Neural cell (in vitro differentiated cells): ENCODE results near the gene CNTNAP5. TPM values are rescaled to one million over a fixed set of nuclear protein-coding genes. Genes with fewer than 3 reads are reported as not detected.

Source experiments
- H2AFZ ChIP-seq: fragments of 200-600, 300-800 bp; sonication (generic), shearing (Covaris generic); 2 replicates; pipeline ENCODE4 v1.6.0; 2014; ENCODE audit warnings: low read depth, mild to moderate bottlenecking, antibody characterized with exemption, low read length, moderate library complexity
- H3F3A ChIP-seq: fragments of 200-600 bp; shearing (Covaris generic); 2 replicates; pipeline ENCODE4 v1.6.1; 2016; ENCODE audit warnings: mild to moderate bottlenecking, moderate library complexity, mixed read lengths, antibody characterized with exemption, low read length; ENCODE audit not compliant: insufficient read depth, poor library complexity, severe bottlenecking
- H3K27ac ChIP-seq: fragments of 200-600, 300-800 bp; sonication (generic), shearing (Covaris generic); 2 replicates; pipeline ENCODE4 v1.5.1; 2014; ENCODE audit warnings: mild to moderate bottlenecking, low read length, moderate library complexity
- H3K27me3 ChIP-seq: fragments of 300-800, 200-600 bp; sonication (generic), shearing (Covaris generic); 2 replicates; pipeline ENCODE4 v1.6.0; 2014; ENCODE audit warnings: mild to moderate bottlenecking, low read depth, low read length, moderate library complexity; ENCODE audit not compliant: insufficient read depth
- H3K36me3 ChIP-seq: fragments of 300-800, 200-600 bp; sonication (generic), shearing (Covaris generic); 2 replicates; pipeline ENCODE4 v1.5.1; 2014; ENCODE audit warnings: mild to moderate bottlenecking, antibody characterized with exemption, low read length, moderate library complexity; ENCODE audit not compliant: insufficient read depth
- H3K4me2 ChIP-seq: fragments of 300-800, 200-600 bp; sonication (generic), shearing (Covaris generic); 2 replicates; pipeline ENCODE4 v1.6.0; 2014; ENCODE audit warnings: mild to moderate bottlenecking, low read length
- H3K4me3 ChIP-seq: fragments of 300-800, 200-600 bp; sonication (generic), shearing (Covaris generic); 2 replicates; pipeline ENCODE4 v1.5.1; 2014; ENCODE audit warnings: mild to moderate bottlenecking, low read length, moderate library complexity
- H3K79me2 ChIP-seq: fragments of 200-600 bp; shearing (Covaris generic); replicated peaks from 2 replicates; pipeline ENCODE4 v1.6.0; 2014; ENCODE audit warnings: mild to moderate bottlenecking, low read length, moderate library complexity; ENCODE audit not compliant: insufficient read depth
- H3K9ac ChIP-seq: fragments of 300-800, 200-600 bp; sonication (generic), shearing (Covaris generic); 2 replicates; pipeline ENCODE4 v1.6.1; 2016; ENCODE audit warnings: mild to moderate bottlenecking, low read length, mixed read lengths
- H3K9me2 ChIP-seq: fragments of 200-600 bp; shearing (Covaris generic); 2 replicates; pipeline ENCODE4 v1.6.1; 2016; ENCODE audit warnings: mild to moderate bottlenecking, low read length, mixed read lengths; ENCODE audit not compliant: insufficient read depth
- H3K9me3 ChIP-seq: fragments of 200-600, 300-800 bp; sonication (generic), shearing (Covaris generic); 2 replicates; pipeline ENCODE4 v1.6.1; 2016; ENCODE audit warnings: mild to moderate bottlenecking, mixed run types, low read length, moderate library complexity, mixed read lengths
- H4K20me1 ChIP-seq: fragments of 200-600 bp; shearing (Covaris generic); 2 replicates; pipeline ENCODE4 v1.6.1; 2016; ENCODE audit warnings: mild to moderate bottlenecking, mixed run types; ENCODE audit not compliant: insufficient read depth
- CTCF ChIP-seq: fragments of 450-650 bp; IDR thresholded peaks from 2 replicates; pipeline ENCODE4 v1.5.1; 2014; ENCODE audit warnings: antibody characterized with exemption, mild to moderate bottlenecking, moderate library complexity; ENCODE audit not compliant: poor library complexity, severe bottlenecking
- EP300 ChIP-seq: fragments of 450-650 bp; conservative IDR thresholded peaks from 2 replicates; pipeline ENCODE4 v1.6.1; 2014; ENCODE audit warnings: antibody characterized with exemption, mild to moderate bottlenecking, moderate library complexity; ENCODE audit not compliant: poor library complexity, severe bottlenecking
- EZH2 ChIP-seq: fragments of 200-600, 300-800 bp; shearing (Covaris generic), sonication (generic); IDR thresholded peaks from 2 replicates; pipeline ENCODE4 v1.6.1; 2014; ENCODE audit warnings: antibody characterized with exemption, low read length, borderline replicate concordance, mild to moderate bottlenecking; ENCODE audit not compliant: insufficient read depth, poor library complexity, severe bottlenecking
- MXI1 ChIP-seq: fragments of 450-650 bp; conservative IDR thresholded peaks from 2 replicates; pipeline ENCODE4 v1.6.1; 2014; ENCODE audit warnings: antibody characterized with exemption, mild to moderate bottlenecking; ENCODE audit not compliant: poor library complexity, severe bottlenecking
- POLR2AphosphoS5 ChIP-seq: IDR thresholded peaks from 2 replicates; pipeline ENCODE4 v1.6.1; 2012
- RAD21 ChIP-seq: fragments of 450-650 bp; conservative IDR thresholded peaks from 2 replicates; pipeline ENCODE4 v1.6.1; 2014; ENCODE audit warnings: antibody characterized with exemption, mild to moderate bottlenecking, moderate library complexity
- REST ChIP-seq: IDR thresholded peaks from 2 replicates; pipeline ENCODE4 v1.6.1; 2012; ENCODE audit warnings: borderline replicate concordance
- SMC3 ChIP-seq: fragments of 450-650 bp; conservative IDR thresholded peaks from 2 replicates; pipeline ENCODE4 v1.6.1; 2014; ENCODE audit warnings: antibody characterized with exemption, mild to moderate bottlenecking, moderate library complexity; ENCODE audit not compliant: poor library complexity
- TAF1 ChIP-seq: IDR thresholded peaks from 2 replicates; pipeline ENCODE4 v1.6.1; 2012; ENCODE audit warnings: low read depth
- polyA plus RNA-seq: library from polyadenylated mRNA; depleted of rRNA; stranded (reverse); fragments of >200 nt; gene quantifications from 2 replicates; pipeline ENCODE4 v1.2.3, GENCODE V29; 2014

The CNTNAP5 gene
- polyA plus RNA-seq, 1 donor from 2014 or later: 19.3 TPM

GRCh38 chr2:124763611-124764010, 738.5 kb downstream of the CNTNAP5 start:
- no peaks in the 10 kb centered on the region for H3K36me3 ChIP-seq
- no peak overlapping the region for H2AFZ ChIP-seq
- no peaks in the 10 kb centered on the region for H3K9me3 ChIP-seq
- no peak for TF ChIP-seq CTCF
- TF ChIP-seq RAD21: no peak
- TF ChIP-seq REST: peak; percentile 27
- TF ChIP-seq EZH2: no peak
- no peak for TF ChIP-seq SMC3
- no peaks in the 10 kb centered on the region for H3K27me3 ChIP-seq
- no peaks in the 10 kb centered on the region for H3K79me2 ChIP-seq
- H3F3A ChIP-seq: no peaks in the 10 kb centered on the region
- no peak overlapping the region for H3K9ac ChIP-seq
- peak overlapping the region; percentile 11 for H3K27ac ChIP-seq
- H3K4me3 ChIP-seq: peak overlapping the region; percentile 20
- no peak overlapping the region for H3K4me2 ChIP-seq
- no peaks in the 10 kb centered on the region for H4K20me1 ChIP-seq
- no peaks in the 10 kb centered on the region for H3K9me2 ChIP-seq

GRCh38 chr2:124774781-124775180, 749.7 kb downstream of the CNTNAP5 start:
- TF ChIP-seq EZH2: no peak
- no peak for TF ChIP-seq RAD21
- no peak for TF ChIP-seq EP300
- TF ChIP-seq REST: no peak
- no peak for TF ChIP-seq CTCF
- TF ChIP-seq POLR2AphosphoS5: no peak
- TF ChIP-seq MXI1: no peak
- no peak for TF ChIP-seq TAF1
- no peak for TF ChIP-seq SMC3
- Histone ChIP-seq H3K9me2 (no peaks in the 10 kb centered on the region), H4K20me1 (no peaks in the 10 kb centered on the region), H3K9me3 (no peaks in the 10 kb centered on the region), H3K9ac (no peak overlapping the region), H3K27ac (no peak overlapping the region), H3F3A (no peaks in the 10 kb centered on the region), H2AFZ (no peak overlapping the region), H3K79me2 (no peaks in the 10 kb centered on the region), H3K27me3 (no peaks in the 10 kb centered on the region), H3K4me3 (no peak overlapping the region), H3K36me3 (peaks cover 16% of the 10 kb centered on the region), H3K4me2 (no peak overlapping the region)
